Calu3 (cell line): ENCODE measurements around the gene CKAP2. TPM values are rescaled to one million over a fixed set of nuclear protein-coding genes. Genes with fewer than 3 reads are reported as not detected.

Experiments
- BruUV-seq: library from RNA; stranded (reverse); fragments of 400-500 nt; replicated peaks from 2 replicates; lab custom pipeline; 2021; lab: Mats Ljungman, UMichigan
- CTCF ChIA-PET: fragments of 300-600 bp; sonication (Branson Sonifier 250); formaldehyde crosslinking; loops from one replicate; lab custom pipeline; 2022; ENCODE audit warnings: antibody characterized with exemption; lab: Charles Lee
- DNase-seq: peaks from one replicate; pipeline ENCODE4 v3.0.0; 2022
- H3K27ac Mint-ChIP-seq: one replicate; pipeline ENCODE4 v1.8.0; 2022; ENCODE audit warnings: mixed read lengths; ENCODE audit not compliant: unreplicated experiment
- H3K27me3 Mint-ChIP-seq: one replicate; pipeline ENCODE4 v1.8.0; 2022; ENCODE audit warnings: mixed read lengths; ENCODE audit not compliant: unreplicated experiment
- H3K36me3 Mint-ChIP-seq: one replicate; pipeline ENCODE4 v1.8.0; 2022; ENCODE audit warnings: mild to moderate bottlenecking, moderate library complexity, mixed read lengths; ENCODE audit not compliant: insufficient read depth, unreplicated experiment
- H3K4me1 Mint-ChIP-seq: one replicate; pipeline ENCODE4 v1.8.0; 2022; ENCODE audit warnings: mild to moderate bottlenecking, low read depth, mixed read lengths; ENCODE audit not compliant: unreplicated experiment
- H3K4me3 Mint-ChIP-seq: one replicate; pipeline ENCODE4 v1.8.0; 2022; ENCODE audit warnings: mild to moderate bottlenecking, low read depth, moderate library complexity, mixed read lengths; ENCODE audit not compliant: unreplicated experiment
- H3K9me3 Mint-ChIP-seq: one replicate; pipeline ENCODE4 v1.8.0; 2022; ENCODE audit warnings: low read depth, mixed read lengths; ENCODE audit not compliant: unreplicated experiment
- intact Hi-C: fragments of 100-400 bp; cut with micrococcal nuclease; formaldehyde crosslinking; loops from one replicate; pipeline ENCODE4 v1.10.0; 2022; ENCODE audit not compliant: unreplicated experiment
- total RNA-seq: library from RNA; stranded (reverse); gene quantifications from 2 replicates; pipeline ENCODE4 v1.2.3, GENCODE V29; 2022
- TF ChIP-seq, protein P1 (sequence below): fragments of 200-600 bp; IDR thresholded peaks from one replicate; pipeline ENCODE4 v1.8.0; 2022; ENCODE audit warnings: antibody characterized with exemption; ENCODE audit not compliant: unreplicated experiment

Gene CKAP2
- total RNA-seq, 1 experiment from 2014 or later, result 57.7 TPM

DNA sequence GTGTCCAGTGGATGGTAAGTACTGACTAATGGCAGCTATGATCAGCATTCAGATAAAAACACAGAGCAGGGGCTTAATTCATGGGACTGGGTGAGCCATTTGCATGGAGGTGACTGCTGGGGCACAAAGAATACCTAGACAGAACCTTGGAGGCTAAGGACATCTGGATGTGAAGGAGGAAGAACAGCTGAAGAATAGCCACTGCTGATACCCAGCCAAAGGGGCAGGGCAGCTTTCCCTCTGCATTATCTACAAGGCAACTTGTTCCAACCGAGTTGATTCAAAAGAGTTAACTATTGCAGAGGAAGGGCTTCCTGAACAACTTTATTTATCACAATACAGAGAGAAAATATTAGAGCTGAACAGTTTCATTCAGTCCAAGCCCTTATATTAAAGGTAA lies 36.2 kb upstream of the CKAP2 start:
- DNase-seq, result no peak
- Mint-ChIP-seq H3K4me3 (no peak overlapping the region), H3K27me3 (no peaks in the 10 kb centered on the region), H3K27ac (no peak overlapping the region), H3K4me1 (no peaks in the 10 kb centered on the region), H3K9me3 (no peaks in the 10 kb centered on the region), H3K36me3 (no peaks in the 10 kb centered on the region)
- BruUV-seq, result no TSS peak
- CTCF ChIA-PET, result no interaction called here
- intact Hi-C loops, result no loop called here
- TF ChIP-seq, protein P1, sequence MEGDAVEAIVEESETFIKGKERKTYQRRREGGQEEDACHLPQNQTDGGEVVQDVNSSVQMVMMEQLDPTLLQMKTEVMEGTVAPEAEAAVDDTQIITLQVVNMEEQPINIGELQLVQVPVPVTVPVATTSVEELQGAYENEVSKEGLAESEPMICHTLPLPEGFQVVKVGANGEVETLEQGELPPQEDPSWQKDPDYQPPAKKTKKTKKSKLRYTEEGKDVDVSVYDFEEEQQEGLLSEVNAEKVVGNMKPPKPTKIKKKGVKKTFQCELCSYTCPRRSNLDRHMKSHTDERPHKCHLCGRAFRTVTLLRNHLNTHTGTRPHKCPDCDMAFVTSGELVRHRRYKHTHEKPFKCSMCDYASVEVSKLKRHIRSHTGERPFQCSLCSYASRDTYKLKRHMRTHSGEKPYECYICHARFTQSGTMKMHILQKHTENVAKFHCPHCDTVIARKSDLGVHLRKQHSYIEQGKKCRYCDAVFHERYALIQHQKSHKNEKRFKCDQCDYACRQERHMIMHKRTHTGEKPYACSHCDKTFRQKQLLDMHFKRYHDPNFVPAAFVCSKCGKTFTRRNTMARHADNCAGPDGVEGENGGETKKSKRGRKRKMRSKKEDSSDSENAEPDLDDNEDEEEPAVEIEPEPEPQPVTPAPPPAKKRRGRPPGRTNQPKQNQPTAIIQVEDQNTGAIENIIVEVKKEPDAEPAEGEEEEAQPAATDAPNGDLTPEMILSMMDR, result no peak

DNA sequence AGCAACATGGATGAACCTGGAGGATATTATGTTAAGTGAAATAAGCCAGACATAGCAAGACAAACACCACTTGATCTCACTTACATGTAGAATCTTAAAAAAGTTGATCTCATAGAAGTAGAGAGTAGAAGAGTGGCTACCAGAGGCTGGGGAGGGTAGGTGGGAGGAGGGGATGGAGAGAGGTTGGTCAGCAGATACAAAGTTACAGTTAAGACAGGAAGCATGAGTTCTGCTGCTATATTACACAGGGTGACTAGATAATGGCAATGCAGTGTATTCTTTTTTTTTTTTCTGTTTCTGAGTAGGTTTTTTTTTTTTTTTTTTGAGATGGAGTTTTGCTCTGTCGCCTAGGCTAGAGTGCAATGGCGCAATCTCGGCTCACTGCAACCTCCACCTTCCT lies 34.1 kb upstream of the CKAP2 start:
- Mint-ChIP-seq H3K36me3 (peaks cover 10% of the 10 kb centered on the region), H3K9me3 (no peaks in the 10 kb centered on the region)

GRCh38 chr13:52428295-52428694 lies 27.0 kb upstream of the CKAP2 start:
- Mint-ChIP-seq H3K27ac (no peak overlapping the region), H3K4me3 (no peak overlapping the region), H3K36me3 (peaks cover 24% of the 10 kb centered on the region), H3K27me3 (no peaks in the 10 kb centered on the region), H3K9me3 (no peaks in the 10 kb centered on the region), H3K4me1 (peaks cover 14% of the 10 kb centered on the region)
- intact Hi-C loops, result no loop called here
- TF ChIP-seq, protein P1, result no peak
- CTCF ChIA-PET, result interaction anchor here (0.6 to 1.0 kb wide), 2 partner anchors 18 to 22 kb away, joined by 3 to 7 read pairs; partner anchors contain the start of gene VPS36
- peak; percentile 11 for DNase-seq
- no TSS peak for BruUV-seq

More for the DNA sequence above, 34.1 kb upstream of the CKAP2 start:
- no peak overlapping the region for H3K4me3 Mint-ChIP-seq
- H3K4me1 Mint-ChIP-seq, result no peaks in the 10 kb centered on the region
- TF ChIP-seq, protein P1, result no peak
- H3K27me3 Mint-ChIP-seq, result no peaks in the 10 kb centered on the region
- intact Hi-C loops, result no loop called here
- CTCF ChIA-PET, result no interaction called here
- H3K27ac Mint-ChIP-seq, result no peak overlapping the region
- DNase-seq, result no peak
- no TSS peak for BruUV-seq

DNA sequence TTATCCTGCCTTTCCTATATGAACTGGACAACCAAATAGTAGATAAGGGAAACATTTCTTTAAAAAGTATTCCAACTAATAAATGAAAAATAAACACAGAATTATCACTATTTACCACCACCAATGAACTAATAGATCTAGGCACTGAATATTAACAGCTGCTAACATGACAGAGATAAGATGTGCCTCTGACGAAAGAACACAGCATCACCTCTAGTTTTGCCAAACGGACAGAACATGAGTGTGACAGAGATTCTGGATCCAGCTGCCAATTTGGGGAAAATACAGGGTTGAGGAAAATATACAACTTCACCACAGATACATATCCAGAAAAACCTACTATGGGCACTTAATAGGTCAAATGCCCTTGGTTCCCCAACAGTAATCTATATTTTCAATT lies 22.8 kb upstream of the CKAP2 start:
- no TSS peak for BruUV-seq
- H3K4me1 Mint-ChIP-seq, result peaks cover 14% of the 10 kb centered on the region
- intact Hi-C loops, result no loop called here
- DNase-seq, result no peak
- CTCF ChIA-PET, result no interaction called here
- H3K27ac Mint-ChIP-seq, result no peak overlapping the region
- TF ChIP-seq, protein P1, result no peak
- no peaks in the 10 kb centered on the region for H3K9me3 Mint-ChIP-seq
- H3K36me3 Mint-ChIP-seq, result peaks cover 34% of the 10 kb centered on the region
- no peak overlapping the region for H3K4me3 Mint-ChIP-seq
- no peaks in the 10 kb centered on the region for H3K27me3 Mint-ChIP-seq
